Measurements from ENCODE around the gene REV3L.
"Not testable (repeated sequence)": the region's sequence is repeated elsewhere in the genome, so short reads cannot be mapped to it uniquely, and the experiment has no call there.

- TF ChIP-seq POLR2A (IDR thresholded peaks at IDR 0.05; ENCODE audit: low read depth, low read length); MAX (IDR thresholded peaks at IDR 0.05; ENCODE audit: insufficient read depth, insufficient read length); EZH2 (IDR thresholded peaks at IDR 0.05; ENCODE audit: borderline replicate concordance, low read depth, low read length, severe bottlenecking); CTCF (IDR thresholded peaks at IDR 0.05; ENCODE audit: extremely low read depth in 1 of 2, insufficient read depth in 1 of 2, low read depth in 1 of 2, low read length in 2 of 2); POLR2AphosphoS5 (IDR thresholded peaks at IDR 0.05; ENCODE audit: insufficient read depth, low read depth, low read length); FOS (IDR thresholded peaks at IDR 0.05; ENCODE audit: borderline replicate concordance, insufficient read depth, low read length): not testable (repeated sequence)
Observed at GRCh38 chr6:111300938-111301800, 181.8 kb downstream of the REV3L start.

All from endothelial cell of umbilical vein (primary cell).